Activated naive CD8-positive, alpha-beta T cell treated with anti-CD3 and anti-CD28 coated beads, Interleukin-2, amount 10 ng/mL, durations not matched to agents 7 days and 5 days (primary cell): ENCODE measurements around the gene PEX10. TPM values are rescaled to one million over a fixed set of nuclear protein-coding genes. Genes with fewer than 3 reads are reported as not detected.

Experiments
- ATAC-seq: fragments of 150-1000 bp; cut with Tn5 transposase; one replicate; pipeline ENCODE4 v1.10.0; 2021; ENCODE audit warnings: low read depth, moderate library complexity
- POLR2A ChIA-PET: fragments of 350-600 bp; sonication (Branson Sonifier 250); formaldehyde crosslinking; loops from one replicate; lab custom pipeline; 2021; ENCODE audit warnings: antibody characterized with exemption; lab: Charles Lee
- DNase-seq: peaks from one replicate; pipeline ENCODE4 v3.0.0; 2021
- H3K27ac Mint-ChIP-seq: one replicate; pipeline ENCODE4 v1.8.0; 2022; ENCODE audit warnings: mild to moderate bottlenecking, mixed read lengths
- H3K27me3 Mint-ChIP-seq: one replicate; pipeline ENCODE4 v1.8.0; 2022; ENCODE audit warnings: mild to moderate bottlenecking, moderate library complexity, mixed read lengths
- H3K36me3 Mint-ChIP-seq: one replicate; pipeline ENCODE4 v1.8.0; 2021; ENCODE audit warnings: mild to moderate bottlenecking, mixed read lengths
- H3K4me1 Mint-ChIP-seq: one replicate; pipeline ENCODE4 v1.8.0; 2021; ENCODE audit warnings: mixed read lengths
- H3K4me3 Mint-ChIP-seq: one replicate; pipeline ENCODE4 v1.8.0; 2022; ENCODE audit warnings: mild to moderate bottlenecking, moderate library complexity, mixed read lengths
- H3K9me3 Mint-ChIP-seq: one replicate; pipeline ENCODE4 v1.8.0; 2021; ENCODE audit warnings: mixed read lengths
- total RNA-seq, 2 experiments: library from RNA; stranded (reverse); gene quantifications; one replicate each; pipeline ENCODE4 v1.2.3, GENCODE V29; 2021

The PEX10 gene
- total RNA-seq, 2 experiments from 2014 or later: 9.6 to 9.9 TPM

DNA sequence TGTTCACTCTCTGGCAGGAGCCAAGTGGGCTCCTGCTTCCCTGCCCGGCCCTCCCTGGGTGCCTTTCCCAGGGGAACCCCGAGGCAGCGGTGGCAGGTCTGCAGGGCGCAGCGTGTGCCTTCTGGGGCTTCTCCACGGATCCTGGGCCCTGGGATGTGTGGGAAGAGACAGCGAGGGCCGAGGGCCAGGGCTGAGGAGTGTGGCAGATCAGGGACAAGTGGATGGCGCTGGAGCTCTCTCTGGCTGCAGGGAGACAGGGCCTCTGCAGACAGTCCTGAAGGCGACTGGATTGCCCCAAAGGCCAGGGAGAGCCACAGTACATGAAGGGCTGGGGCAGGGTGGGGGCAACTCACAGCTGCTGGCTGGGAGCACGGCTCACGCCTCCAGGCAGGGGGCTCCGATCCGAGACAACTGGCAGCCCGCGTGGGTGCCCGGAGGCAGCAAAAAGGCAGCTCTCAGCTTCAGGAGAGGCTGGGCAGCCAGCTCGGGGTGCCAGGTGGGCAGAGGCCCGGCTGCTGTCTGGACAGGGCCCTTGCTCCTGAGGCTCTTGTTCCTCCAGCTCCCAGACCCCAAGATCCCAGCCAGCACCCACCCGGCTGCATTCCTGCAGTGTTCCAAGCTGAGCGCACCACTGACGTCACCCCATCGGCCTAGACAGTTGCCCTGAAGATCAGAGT lies 37.0 kb downstream of the PEX10 start:
- H3K4me3 Mint-ChIP-seq: no peak overlapping the region
- no peaks in the 10 kb centered on the region for H3K27me3 Mint-ChIP-seq
- DNase-seq (no peak), ATAC-seq (no peak)
- POLR2A ChIA-PET: no interaction called here
- no peaks in the 10 kb centered on the region for H3K9me3 Mint-ChIP-seq
- no peaks in the 10 kb centered on the region for H3K4me1 Mint-ChIP-seq
- no peak overlapping the region for H3K27ac Mint-ChIP-seq
- no peaks in the 10 kb centered on the region for H3K36me3 Mint-ChIP-seq

DNA sequence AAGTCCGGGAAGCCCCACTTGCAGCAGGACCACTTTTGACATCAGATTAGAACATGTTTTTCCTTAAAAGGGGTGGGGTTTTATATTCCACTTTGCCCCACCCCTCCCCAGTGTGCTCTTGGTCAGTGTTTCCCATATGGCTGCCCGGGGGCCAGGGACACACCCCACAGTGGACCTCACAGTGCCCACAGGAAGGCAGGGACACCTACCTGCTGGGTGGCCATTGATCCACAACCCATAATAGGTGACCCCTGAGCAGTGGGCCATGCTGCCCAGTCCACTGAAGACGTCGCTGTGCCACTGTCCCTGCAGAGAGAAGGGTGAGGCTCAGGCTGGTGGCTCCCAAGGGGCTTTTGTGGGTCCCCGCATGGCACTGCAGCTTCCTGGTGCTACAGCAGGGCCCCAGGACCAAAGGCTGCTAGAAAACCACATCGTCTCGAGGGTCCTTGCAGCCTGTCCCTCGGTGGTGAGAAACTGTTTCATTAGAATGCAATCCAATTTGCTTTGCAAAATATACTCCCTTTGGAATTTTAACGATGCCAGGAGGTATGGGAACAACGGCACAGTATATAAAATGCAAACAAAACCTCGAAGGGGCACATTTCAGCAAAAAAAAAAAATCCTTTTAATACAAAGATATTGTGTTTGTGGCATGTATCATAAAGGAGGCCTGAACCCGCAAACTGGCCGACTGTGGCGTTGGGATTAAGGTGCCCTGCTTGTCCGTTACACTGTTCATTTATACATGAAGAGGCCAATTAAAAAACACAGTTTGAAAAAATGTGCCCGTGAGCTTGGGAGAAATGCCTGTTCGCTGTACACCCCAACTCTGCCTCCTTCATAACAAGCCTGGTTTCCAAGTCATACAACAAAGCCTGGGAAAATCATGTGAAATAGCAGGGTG lies 37.9 kb downstream of the PEX10 start:
- DNase-seq (peak; percentile 16), ATAC-seq (no peak)
- Mint-ChIP-seq H3K36me3 (no peaks in the 10 kb centered on the region), H3K27me3 (no peaks in the 10 kb centered on the region), H3K27ac (no peak overlapping the region), H3K4me1 (no peaks in the 10 kb centered on the region), H3K4me3 (no peak overlapping the region), H3K9me3 (no peaks in the 10 kb centered on the region)
- POLR2A ChIA-PET: no interaction called here

DNA sequence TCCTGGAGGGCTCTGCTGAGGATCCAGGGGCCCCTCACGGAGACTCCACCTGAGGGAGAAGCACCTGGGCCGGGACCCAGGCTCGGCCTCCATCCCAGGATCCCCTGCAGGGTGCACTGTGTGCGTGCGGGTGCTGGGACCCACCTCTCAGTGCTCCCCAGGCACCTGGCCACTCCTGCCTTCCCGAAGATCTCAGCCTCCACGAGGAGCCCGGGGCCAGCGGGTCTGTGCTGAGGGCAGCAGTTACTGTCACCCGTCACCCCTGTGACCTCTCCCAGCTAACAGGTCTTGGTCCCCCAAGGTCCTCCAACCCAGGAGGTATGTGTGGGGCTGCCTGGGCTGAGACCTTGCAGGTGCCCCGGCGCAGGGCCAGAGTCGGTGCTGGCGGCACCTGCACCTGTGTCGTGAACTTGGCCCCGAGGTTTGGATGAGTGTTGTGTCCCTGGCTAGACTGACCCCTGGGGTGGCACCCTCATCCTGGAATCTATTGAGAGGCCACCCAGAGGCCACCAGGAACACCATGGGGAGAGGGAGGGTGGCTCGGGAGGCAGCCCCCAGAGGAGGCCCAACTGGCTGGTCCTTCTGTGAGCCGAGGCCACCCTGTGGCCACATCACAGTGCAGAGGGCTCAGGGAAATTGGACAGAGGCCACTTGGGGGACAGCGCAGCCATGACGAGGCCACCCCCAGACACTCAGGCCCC lies 38.7 kb downstream of the PEX10 start:
- Mint-ChIP-seq H3K9me3 (no peaks in the 10 kb centered on the region), H3K27me3 (no peaks in the 10 kb centered on the region), H3K4me1 (no peaks in the 10 kb centered on the region), H3K4me3 (no peak overlapping the region), H3K27ac (no peak overlapping the region), H3K36me3 (no peaks in the 10 kb centered on the region)
- DNase-seq (peak; percentile 28), ATAC-seq (no peak)
- POLR2A ChIA-PET: no interaction called here

DNA sequence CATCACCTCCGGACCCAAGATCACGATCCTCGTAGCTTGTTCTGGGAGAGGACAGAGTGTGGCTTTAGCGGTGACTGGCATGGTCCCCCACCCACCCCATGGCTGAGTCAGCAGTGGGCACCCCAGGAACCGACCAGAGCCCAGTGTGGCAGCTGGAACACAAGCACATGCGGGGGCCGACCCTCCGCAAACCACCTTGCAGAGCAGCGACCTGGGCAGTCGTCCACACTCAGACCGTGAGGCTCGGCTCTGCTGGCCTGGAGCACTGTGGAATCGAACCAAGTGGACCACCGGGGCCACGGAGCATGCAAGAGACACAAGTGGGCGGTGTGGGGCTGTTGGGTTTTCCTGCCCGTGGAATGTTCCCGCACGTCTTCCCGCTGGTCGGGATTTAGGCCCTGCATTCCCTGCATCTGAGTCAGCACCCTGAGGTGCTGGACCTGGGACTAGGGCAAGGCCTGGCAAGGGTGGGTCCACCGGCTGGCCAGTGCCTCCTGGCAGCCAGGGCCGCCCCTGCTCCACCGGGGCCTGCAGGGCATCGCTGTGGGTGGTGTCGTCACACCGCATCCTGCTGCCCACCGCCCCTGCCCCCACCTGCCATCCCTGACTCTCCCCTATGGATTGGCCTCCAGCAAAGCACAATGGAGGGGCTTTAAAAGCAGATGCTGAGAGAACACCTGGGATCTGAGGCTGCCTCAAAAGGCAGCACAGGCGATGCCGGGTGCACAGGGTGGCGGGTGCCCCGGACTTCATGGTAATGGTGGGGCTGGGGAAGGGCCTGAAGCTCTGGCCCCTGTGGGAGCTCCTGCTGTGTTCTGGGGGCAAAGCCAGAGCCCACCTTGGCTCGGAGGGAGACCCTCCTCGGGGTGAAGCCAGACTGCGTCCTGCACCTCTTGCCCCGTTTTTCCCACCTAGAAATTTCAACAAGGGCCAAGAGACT lies 39.5 kb downstream of the PEX10 start:
- Mint-ChIP-seq H3K27me3 (no peaks in the 10 kb centered on the region), H3K9me3 (no peaks in the 10 kb centered on the region), H3K36me3 (no peaks in the 10 kb centered on the region), H3K27ac (no peak overlapping the region), H3K4me1 (no peaks in the 10 kb centered on the region), H3K4me3 (no peak overlapping the region)
- POLR2A ChIA-PET: no interaction called here
- no peak for ATAC-seq
- DNase-seq: peak; percentile 9

DNA sequence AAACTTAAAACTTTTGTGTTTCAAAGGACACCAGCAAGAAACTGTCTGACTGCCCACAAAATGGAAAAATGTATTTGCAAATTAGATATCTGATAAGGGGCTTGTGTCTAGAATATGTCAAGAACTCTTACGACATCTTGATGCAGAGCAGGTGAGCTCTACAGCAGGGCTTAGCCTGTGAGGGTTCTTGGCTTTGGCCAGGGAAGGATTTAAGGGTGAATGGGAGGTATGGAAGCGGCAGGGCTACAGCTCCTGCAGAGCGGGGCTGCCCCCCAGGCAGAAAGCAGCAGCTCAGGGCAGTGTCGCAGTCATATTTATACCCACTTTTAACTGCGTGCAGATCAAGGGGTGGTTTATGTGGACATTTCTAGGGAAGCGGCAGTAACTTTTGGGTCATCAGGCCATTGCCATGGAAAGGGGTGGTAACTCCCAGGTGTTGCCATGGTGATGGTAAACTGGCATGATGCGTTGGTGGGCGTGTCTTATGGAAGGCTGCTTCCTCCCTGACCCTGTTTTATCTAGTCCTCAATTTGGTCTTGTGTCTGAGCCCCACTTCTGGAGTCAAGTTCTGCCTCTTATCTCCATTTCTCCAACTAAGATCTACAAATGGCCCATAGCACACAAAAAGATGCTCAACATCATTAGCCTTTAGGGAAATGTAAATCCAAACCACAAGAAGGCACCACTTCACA lies 44.2 kb downstream of the PEX10 start:
- POLR2A ChIA-PET: no interaction called here
- Mint-ChIP-seq H3K9me3 (peaks cover under 1% of the 10 kb centered on the region), H3K27me3 (peaks cover 1% of the 10 kb centered on the region), H3K27ac (no peak overlapping the region), H3K4me1 (no peaks in the 10 kb centered on the region), H3K4me3 (no peak overlapping the region), H3K36me3 (no peaks in the 10 kb centered on the region)
- DNase-seq: no peak
- no peak for ATAC-seq

DNA sequence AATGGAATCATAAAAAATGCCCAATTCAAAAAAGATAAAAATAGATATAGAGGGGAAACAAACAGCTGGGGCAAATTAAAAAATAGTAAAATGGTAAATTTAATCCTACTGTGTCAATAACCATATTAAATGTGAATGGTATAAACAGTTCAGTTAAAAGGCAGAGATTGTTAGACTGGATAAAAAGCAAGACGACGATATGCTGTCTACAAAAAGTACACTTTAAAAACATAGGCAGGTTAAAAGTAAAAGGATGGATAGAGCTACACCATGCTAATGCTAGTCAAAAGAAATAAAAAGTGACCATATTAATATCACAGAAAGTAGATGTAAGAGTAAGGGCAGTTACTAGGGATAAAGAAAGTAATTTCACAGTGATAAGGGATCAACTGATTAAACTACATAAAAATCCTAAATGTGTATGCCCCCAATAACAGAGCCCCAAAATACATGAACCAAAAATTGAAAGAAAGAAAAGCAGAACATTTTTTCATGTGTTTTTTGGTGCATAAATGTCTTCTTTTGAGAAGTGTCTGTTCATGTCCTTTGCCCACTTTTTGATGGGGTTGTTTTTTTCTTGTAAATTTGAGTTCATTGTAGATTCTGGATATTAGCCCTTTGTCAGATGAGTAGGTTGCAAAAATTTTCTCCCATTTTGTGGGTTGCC lies 48.4 kb downstream of the PEX10 start:
- Mint-ChIP-seq H3K27ac (no peak overlapping the region), H3K27me3 (peaks cover 3% of the 10 kb centered on the region), H3K9me3 (peaks cover 1% of the 10 kb centered on the region), H3K4me3 (no peak overlapping the region), H3K36me3 (no peaks in the 10 kb centered on the region), H3K4me1 (no peaks in the 10 kb centered on the region)
- ATAC-seq (no peak), DNase-seq (no peak)
- POLR2A ChIA-PET: no interaction called here

DNA sequence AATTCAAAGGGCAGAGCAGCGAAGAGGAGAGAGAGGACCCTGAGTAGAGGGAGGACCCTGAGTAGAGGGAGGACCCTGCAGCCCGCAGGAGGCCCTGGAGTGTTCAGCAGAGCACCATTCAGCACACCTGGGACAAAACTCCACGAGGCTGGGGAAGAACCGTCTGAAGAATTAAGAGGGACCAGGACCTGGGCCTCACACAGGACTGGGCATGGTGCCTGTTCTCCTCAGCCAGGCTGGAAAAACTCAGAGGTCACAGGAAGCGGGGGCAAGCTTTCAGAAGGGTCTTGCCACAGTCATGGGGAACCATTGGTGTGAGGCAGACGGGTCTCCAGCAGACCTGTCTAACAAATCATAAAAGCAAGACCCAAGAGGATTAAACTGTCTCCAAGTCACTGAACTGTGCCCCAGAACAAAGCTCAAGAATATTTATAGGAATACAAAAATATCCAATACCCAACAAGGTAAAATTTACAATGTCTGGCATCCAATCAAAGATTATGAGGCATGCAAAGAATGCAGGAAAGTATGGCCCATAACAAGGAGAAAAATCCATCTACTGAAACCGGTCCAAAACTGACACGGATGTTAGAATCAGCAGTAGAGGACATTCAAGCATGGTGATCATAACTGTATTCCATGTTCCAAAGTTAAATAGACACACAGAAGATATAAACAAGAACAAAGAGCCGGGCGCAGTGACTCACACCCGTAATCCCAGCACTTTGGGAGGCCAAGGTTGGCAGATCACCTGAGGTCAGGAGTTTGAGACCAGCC lies 51.6 kb downstream of the PEX10 start:
- no peaks in the 10 kb centered on the region for H3K36me3 Mint-ChIP-seq
- POLR2A ChIA-PET: no interaction called here
- ATAC-seq: no peak
- peaks cover 3% of the 10 kb centered on the region for H3K27me3 Mint-ChIP-seq
- H3K4me1 Mint-ChIP-seq: no peaks in the 10 kb centered on the region
- no peak for DNase-seq
- H3K9me3 Mint-ChIP-seq: peaks cover 1% of the 10 kb centered on the region
- H3K27ac Mint-ChIP-seq: no peak overlapping the region
- no peak overlapping the region for H3K4me3 Mint-ChIP-seq

DNA sequence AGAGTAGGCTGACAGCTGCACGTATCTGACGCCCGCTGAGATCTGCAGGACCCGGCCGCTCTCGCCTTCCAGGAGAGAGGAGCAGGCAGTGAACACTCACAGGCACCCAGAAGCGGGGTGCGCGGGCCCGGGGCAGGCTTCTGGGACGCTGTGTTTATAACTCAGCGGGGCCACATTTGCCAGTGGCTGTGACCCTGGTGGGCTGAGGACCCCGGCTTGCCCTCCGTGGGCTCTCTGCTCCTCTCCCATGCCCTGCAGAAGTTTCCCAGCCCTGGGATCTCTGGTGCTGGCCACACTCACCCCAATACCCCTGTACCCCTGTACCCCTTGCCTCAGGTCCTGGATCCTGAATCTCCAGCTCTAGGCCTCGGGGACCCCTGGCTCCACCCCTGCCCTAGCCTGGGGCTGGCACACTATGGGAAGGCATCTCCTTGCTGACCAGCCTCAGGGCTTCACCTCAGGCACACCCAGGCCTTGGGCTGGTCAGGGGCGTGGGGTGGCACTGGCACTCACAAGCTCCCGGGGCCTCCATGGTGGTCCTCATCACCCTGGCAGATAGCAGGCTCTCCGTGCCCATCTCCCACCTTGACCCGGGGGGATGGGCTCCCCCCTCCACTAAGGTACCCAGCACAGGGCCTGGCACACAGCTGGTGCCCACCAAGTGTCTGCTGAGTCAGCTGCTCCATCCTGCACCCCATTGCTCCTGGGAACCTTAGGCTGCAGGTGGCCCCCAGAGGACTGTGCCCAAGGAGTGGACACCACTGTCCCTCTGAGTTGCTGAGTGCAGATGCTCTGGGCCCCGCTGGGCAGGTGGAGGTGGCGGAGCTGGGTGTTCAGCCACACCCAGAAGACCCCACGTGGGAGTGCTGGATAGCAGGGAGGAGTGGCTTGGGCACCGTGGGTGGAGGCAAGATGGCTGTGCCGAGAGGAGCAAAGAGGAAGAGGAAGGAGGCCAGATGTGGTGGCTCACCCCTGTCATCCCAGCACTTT lies 53.4 kb downstream of the PEX10 start:
- no peak overlapping the region for H3K27ac Mint-ChIP-seq

DNA sequence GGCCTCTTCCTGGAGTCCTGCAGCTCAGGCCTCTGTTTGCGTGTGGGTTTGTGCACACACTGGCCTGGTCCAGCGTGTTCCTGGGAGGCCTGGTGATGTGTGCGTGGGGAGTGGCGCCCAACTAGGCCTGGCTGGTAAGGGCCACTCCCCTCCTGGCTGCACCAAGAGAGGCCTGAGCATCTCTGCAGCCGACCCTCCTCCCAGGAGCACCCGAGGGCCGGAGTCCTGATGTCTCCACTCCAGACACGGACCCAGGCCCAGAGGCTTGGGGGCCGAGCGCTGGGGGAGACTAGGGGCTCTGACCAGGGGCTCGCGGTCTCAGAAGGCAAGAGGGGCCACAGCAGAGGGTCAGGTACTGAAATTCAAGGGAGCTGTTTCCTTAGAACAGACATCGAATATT lies 54.3 kb downstream of the PEX10 start:
- no peaks in the 10 kb centered on the region for H3K4me1 Mint-ChIP-seq
- peaks cover under 1% of the 10 kb centered on the region for H3K27me3 Mint-ChIP-seq
- POLR2A ChIA-PET: no interaction called here
- H3K27ac Mint-ChIP-seq: no peak overlapping the region
- DNase-seq (no peak), ATAC-seq (no peak)
- no peaks in the 10 kb centered on the region for H3K36me3 Mint-ChIP-seq
- H3K9me3 Mint-ChIP-seq: no peaks in the 10 kb centered on the region
- no peak overlapping the region for H3K4me3 Mint-ChIP-seq

More for the DNA sequence above, 53.4 kb downstream of the PEX10 start:
- Mint-ChIP-seq H3K4me1 (no peaks in the 10 kb centered on the region), H3K27me3 (peaks cover 3% of the 10 kb centered on the region), H3K4me3 (no peak overlapping the region), H3K36me3 (no peaks in the 10 kb centered on the region), H3K9me3 (peaks cover 1% of the 10 kb centered on the region)
- ATAC-seq (no peak), DNase-seq (no peak)
- POLR2A ChIA-PET: no interaction called here

DNA sequence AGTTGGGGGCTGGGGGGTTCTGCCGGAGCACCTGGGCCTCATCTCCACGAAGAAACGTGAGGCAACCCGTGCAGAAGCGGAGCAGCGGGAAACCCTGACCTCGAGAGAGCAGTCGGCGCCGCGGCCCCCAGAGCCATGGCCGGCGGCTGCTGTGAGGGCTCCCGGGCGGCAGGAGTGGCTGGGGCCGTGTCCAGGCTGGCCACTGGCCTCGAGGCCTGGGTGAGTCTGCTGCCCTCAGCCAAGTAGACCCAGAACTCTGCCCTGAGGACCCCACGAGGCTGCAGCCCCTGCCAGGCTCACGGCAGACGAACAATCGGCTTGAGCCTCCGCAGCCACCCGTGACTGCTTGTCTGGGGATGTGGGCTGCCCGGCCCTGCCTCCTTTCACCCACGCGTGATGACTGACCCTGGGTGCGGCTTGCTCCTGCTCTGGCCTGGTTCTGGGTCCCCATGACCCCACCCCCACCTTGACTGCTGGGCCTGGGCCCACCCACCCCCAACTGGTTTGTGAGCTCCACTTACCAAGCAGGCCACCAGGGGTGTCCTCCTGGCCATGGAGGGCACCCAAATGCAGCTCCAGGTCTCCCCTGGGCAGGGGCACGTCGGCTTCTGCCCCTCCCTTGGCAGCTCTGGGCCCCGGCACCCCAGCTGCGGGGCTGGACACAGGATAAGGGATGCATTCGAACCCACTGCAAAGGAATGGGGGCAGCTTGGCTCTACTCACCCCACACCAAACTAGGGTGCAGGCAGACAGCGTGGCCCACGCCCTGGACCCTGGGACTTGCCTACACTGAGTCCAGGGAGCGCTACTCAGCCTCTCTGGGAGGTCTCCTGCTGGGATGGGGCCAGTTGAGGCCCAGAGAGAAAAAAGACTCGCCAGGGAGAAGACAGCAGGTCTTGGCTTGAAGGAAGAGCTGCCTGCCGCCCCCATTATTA lies 55.2 kb downstream of the PEX10 start:
- H3K27me3 Mint-ChIP-seq: no peaks in the 10 kb centered on the region
- no peaks in the 10 kb centered on the region for H3K4me1 Mint-ChIP-seq
- POLR2A ChIA-PET: no interaction called here
- H3K27ac Mint-ChIP-seq: no peak overlapping the region
- ATAC-seq (no peak), DNase-seq (no peak)
- no peak overlapping the region for H3K4me3 Mint-ChIP-seq
- H3K9me3 Mint-ChIP-seq: no peaks in the 10 kb centered on the region
- no peaks in the 10 kb centered on the region for H3K36me3 Mint-ChIP-seq
